BE2C (cell line): ENCODE data around the gene ATRN.

Source experiments
- DNase-seq: peaks from one replicate; pipeline ENCODE4 v3.0.0-alpha.2; 2020
- H3K27me3 ChIP-seq: fragments of 250-450 bp; sonication (Bioruptor Pico); 2 replicates; pipeline ENCODE4 v1.5.1; 2020; ENCODE audit warnings: mild to moderate bottlenecking
- H3K36me3 ChIP-seq: fragments of 250-450 bp; sonication (Bioruptor Pico); 2 replicates; pipeline ENCODE4 v1.5.1; 2020; ENCODE audit warnings: mild to moderate bottlenecking
- H3K4me1 ChIP-seq: fragments of 250-450 bp; sonication (Bioruptor Pico); 2 replicates; pipeline ENCODE4 v1.5.1; 2020
- H3K4me3 ChIP-seq: 2 replicates; pipeline ENCODE4 v1.5.1; 2011; ENCODE audit warnings: low read depth, low read length
- H3K9me3 ChIP-seq: fragments of 250-450 bp; sonication (Bioruptor Pico); 2 replicates; pipeline ENCODE4 v1.5.1; 2020
- CTCF ChIP-seq: IDR thresholded peaks from 2 replicates; pipeline ENCODE4 v1.5.1; 2012; ENCODE audit warnings: mild to moderate bottlenecking, low read depth, low read length

ATRN gene

DNA sequence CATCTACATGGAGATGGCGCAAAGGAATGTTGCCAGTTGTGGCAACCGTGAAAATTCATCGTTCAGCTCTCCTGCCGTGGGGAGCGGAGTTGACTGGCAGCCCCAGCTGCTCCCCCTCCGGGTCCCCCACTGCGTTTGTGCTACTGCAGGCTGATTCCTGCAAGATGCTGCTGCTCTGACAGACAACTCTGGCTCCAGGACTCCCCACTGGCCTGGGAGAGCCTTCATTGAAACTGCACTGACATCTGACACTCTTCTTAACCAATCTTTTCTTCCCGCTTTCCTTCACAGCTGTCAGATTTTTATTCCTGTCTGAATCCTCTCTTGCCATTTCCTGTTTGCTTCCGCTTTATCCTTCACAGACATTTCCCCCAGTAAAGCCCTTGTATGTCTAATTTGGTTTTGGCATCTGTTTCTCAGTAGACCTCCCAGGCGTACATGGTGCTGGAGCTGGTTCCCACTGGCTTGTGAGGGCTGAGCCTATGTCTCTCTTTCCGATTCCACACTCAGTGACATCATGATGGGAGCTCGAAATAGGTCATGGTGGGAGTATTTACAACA is 9.5 kb upstream of the ATRN start:
- TF ChIP-seq CTCF = no peak
- Histone ChIP-seq H3K4me1 (no peaks in the 10 kb centered on the region), H3K4me3 (no peak overlapping the region), H3K27me3 (peaks cover 6% of the 10 kb centered on the region), H3K9me3 (no peaks in the 10 kb centered on the region), H3K36me3 (no peaks in the 10 kb centered on the region)
- DNase-seq = no peak

DNA sequence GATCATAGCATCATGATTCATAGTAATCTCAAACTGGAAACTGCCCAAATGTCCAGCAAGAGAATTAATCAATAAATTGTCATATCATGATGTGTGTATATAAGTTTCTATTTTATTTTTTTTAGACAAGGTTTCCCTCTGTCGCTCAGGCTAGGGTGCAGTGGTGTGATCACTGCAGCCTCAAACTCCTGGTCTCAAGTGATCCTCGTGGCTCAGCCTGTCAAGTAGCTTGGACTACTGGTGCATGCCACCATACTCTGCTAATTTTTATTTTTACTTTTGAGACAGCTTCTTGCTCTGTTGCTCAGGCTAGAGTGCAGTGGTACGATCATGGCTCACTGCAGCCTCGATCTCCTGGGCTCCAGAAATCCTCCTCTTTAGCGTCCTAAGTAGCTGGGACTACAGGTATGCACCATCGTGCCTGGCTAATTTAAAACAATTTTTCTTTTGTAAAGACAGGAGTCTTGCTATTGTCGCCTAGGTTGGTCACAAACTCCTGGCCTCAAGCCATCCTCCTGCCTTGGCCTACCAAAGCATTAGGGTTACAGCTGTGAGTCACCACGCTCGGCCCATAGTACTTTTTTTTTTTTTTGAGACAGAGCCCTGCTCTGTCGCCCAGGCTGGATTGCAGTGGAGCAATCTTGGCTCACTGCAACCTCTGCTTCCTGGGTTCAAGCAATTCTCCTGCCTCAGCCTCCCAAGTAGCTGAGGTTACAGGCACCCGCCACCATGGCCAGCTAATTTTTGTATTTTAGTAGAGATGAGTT is 8.7 kb upstream of the ATRN start:
- Histone ChIP-seq H3K4me3 (no peak overlapping the region), H3K4me1 (no peaks in the 10 kb centered on the region), H3K36me3 (no peaks in the 10 kb centered on the region), H3K27me3 (peaks cover 6% of the 10 kb centered on the region), H3K9me3 (no peaks in the 10 kb centered on the region)
- DNase-seq = no peak
- no peak for TF ChIP-seq CTCF

- no peaks in the 10 kb centered on the region for H3K4me1 ChIP-seq
- TF ChIP-seq CTCF = no peak
Observed at GRCh38 chr20:3464166-3464565, 6.7 kb upstream of the ATRN start.

GRCh38 chr20:3465301-3465700 is 5.5 kb upstream of the ATRN start:
- no peak for DNase-seq
- Histone ChIP-seq H3K36me3 (no peaks in the 10 kb centered on the region), H3K4me3 (no peak overlapping the region), H3K27me3 (peaks cover 6% of the 10 kb centered on the region), H3K9me3 (no peaks in the 10 kb centered on the region), H3K4me1 (no peaks in the 10 kb centered on the region)
- TF ChIP-seq CTCF = no peak

More at GRCh38 chr20:3464166-3464565, 6.7 kb upstream of the ATRN start:
- peaks cover 6% of the 10 kb centered on the region for H3K27me3 ChIP-seq
- no peaks in the 10 kb centered on the region for H3K36me3 ChIP-seq
- H3K4me3 ChIP-seq = no peak overlapping the region
- no peaks in the 10 kb centered on the region for H3K9me3 ChIP-seq
- no peak for DNase-seq

- TF ChIP-seq CTCF = no peak
- Histone ChIP-seq H3K36me3 (no peaks in the 10 kb centered on the region), H3K9me3 (no peaks in the 10 kb centered on the region), H3K27me3 (peaks cover 3% of the 10 kb centered on the region), H3K4me3 (peak overlapping the region; percentile 73), H3K4me1 (peaks cover 6% of the 10 kb centered on the region)
- no peak for DNase-seq
Observed at GRCh38 chr20:3470208-3470626, 601 bp upstream of the ATRN start.

DNA sequence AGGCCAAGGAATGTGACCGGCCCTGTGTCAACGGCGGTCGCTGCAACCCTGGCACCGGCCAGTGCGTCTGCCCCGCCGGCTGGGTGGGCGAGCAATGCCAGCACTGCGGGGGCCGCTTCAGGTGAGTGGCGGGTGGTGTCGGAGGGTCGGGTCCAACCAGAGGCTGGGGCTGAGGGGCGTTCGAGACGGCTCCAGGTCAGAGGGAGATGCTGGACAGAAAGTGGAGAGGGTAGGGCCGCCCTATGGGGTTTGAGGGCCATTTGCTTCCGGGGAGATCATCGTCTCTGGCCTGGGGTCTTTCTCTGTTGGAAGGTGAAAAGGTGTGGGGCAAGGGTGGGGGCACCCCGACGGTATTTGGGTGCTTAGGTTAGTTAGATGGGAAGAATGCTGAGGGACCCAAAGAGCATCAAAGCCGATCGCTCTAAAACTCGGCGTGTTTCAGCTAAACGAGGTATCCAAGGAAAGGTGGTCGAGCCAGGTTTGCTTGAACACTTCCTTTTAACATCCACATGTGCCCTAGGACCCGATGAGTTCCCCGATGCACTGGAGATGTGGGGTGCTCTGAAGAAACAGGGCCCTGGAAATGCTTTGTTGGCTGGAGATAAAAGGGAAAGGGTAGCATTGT is 691 bp downstream of the ATRN start:
- no peak for DNase-seq

More for the DNA sequence above, 691 bp downstream of the ATRN start:
- Histone ChIP-seq H3K4me1 (peaks cover 6% of the 10 kb centered on the region), H3K4me3 (peak overlapping the region; percentile 73), H3K9me3 (no peaks in the 10 kb centered on the region), H3K27me3 (no peaks in the 10 kb centered on the region), H3K36me3 (no peaks in the 10 kb centered on the region)
- no peak for TF ChIP-seq CTCF
